A673 (cell line): ENCODE data around the gene ATP1A2.

ENCODE experiments used
- EZH2 ChIP-seq: fragments of 200-600 bp; sonication (generic); IDR thresholded peaks from 2 replicates; pipeline ENCODE4 v1.6.1; 2017; ENCODE audit warnings: borderline replicate concordance, low read depth, mild to moderate bottlenecking, mixed read lengths, antibody characterized with exemption, low read length; ENCODE audit not compliant: poor library complexity, severe bottlenecking
- TF ChIP-seq, protein P1 (sequence below): fragments of 300-800, 200-600 bp; sonication (generic); conservative IDR thresholded peaks from 2 replicates; pipeline ENCODE4 v1.5.1; 2017; ENCODE audit warnings: low read depth, mild to moderate bottlenecking, antibody characterized with exemption, low read length, moderate library complexity, mixed read lengths

DNA sequence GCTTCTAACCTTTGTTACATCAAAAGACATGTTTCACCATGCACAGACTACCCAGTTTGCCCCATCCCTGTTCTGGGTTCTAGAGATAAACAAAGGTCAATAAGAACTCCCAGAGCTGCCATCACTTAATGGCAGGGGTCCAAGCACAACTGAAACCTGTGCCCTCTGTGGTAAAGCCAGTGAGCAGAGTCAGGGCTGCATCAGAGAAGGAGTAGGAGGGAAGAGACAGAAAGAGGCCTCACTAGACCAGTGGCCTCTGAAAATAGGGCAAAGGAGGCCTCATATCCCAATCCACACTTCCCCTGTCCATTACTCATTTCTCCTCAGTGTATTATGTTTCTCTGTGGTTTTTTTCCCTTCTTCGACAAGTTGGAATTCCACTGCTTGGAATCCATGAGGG is 10.2 kb downstream of the ATP1A2 start:
- TF ChIP-seq, protein P1, sequence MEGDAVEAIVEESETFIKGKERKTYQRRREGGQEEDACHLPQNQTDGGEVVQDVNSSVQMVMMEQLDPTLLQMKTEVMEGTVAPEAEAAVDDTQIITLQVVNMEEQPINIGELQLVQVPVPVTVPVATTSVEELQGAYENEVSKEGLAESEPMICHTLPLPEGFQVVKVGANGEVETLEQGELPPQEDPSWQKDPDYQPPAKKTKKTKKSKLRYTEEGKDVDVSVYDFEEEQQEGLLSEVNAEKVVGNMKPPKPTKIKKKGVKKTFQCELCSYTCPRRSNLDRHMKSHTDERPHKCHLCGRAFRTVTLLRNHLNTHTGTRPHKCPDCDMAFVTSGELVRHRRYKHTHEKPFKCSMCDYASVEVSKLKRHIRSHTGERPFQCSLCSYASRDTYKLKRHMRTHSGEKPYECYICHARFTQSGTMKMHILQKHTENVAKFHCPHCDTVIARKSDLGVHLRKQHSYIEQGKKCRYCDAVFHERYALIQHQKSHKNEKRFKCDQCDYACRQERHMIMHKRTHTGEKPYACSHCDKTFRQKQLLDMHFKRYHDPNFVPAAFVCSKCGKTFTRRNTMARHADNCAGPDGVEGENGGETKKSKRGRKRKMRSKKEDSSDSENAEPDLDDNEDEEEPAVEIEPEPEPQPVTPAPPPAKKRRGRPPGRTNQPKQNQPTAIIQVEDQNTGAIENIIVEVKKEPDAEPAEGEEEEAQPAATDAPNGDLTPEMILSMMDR: no peak
- TF ChIP-seq EZH2: no peak
